H1 (cell line): ENCODE measurements around the gene TNRC6B. TPM values are rescaled to one million over a fixed set of nuclear protein-coding genes. Genes with fewer than 3 reads are reported as not detected.

Experiments
- ATF2 ChIP-seq: IDR thresholded peaks from 2 replicates; pipeline ENCODE4 v1.6.1; 2012; ENCODE audit warnings: low read length, inconsistent platforms
- CHD2 ChIP-seq: IDR thresholded peaks from 2 replicates; pipeline ENCODE4 v1.6.1; 2012; ENCODE audit warnings: low read length, improper control_type of control experiment
- EZH2 ChIP-seq: fragments of 200-600 bp; sonication (generic); IDR thresholded peaks from 2 replicates; pipeline ENCODE4 v1.7.1; 2012; ENCODE audit warnings: low read depth, mild to moderate bottlenecking, moderate library complexity, low read length, inconsistent platforms; ENCODE audit not compliant: severe bottlenecking
- GTF2F1 ChIP-seq: IDR thresholded peaks from 2 replicates; pipeline ENCODE4 v1.6.1; 2012; ENCODE audit warnings: low read depth, low read length, improper control_type of control experiment, borderline replicate concordance
- KDM4A ChIP-seq: IDR thresholded peaks from one replicate; pipeline ENCODE4 v1.7.1; 2012; ENCODE audit warnings: low read depth, mild to moderate bottlenecking, moderate library complexity, low read length, inconsistent platforms; ENCODE audit not compliant: severe bottlenecking
- SRF ChIP-seq: IDR thresholded peaks from 2 replicates; pipeline ENCODE4 v1.6.1; 2011; ENCODE audit warnings: mild to moderate bottlenecking, low read depth, low read length, moderate library complexity
- USF2 ChIP-seq: IDR thresholded peaks from 2 replicates; pipeline ENCODE4 v1.6.1; 2011; ENCODE audit warnings: low read length, improper control_type of control experiment
- polyA plus RNA-seq, 7 experiments: library from polyadenylated mRNA; depleted of rRNA in 3 of 7; stranded (reverse) in 5 of 7; unstranded in 2 of 7; fragments of >200 nt in 5 of 7; fragments of 200-250 nt in 2 of 7; gene quantifications; 1 replicate in 5 of 7; 2 replicates in 1 of 7; 4 replicates in 1 of 7; pipeline versions ENCODE4 v1.2.1 to v1.2.3, GENCODE V29; 2011 to 2013; ENCODE audit warnings: missing spikeins in 2 of 7, mixed read lengths in 2 of 7
- total RNA-seq: library from RNA; stranded (reverse); fragmentation: NEBNext Ultra II Directional; extraction: Animal tissue kit (Norgen Biotek cat#: 25700); gene quantifications from 2 replicates; pipeline ENCODE4 v1.2.1, GENCODE V29; 2021

TNRC6B gene
- total and polyA plus RNA-seq, 2 of the 8 experiments (the other 6 are each of a cell fraction or from before 2014, with no cell fraction given), result 12.5 to 48.9 TPM

GRCh38 chr22:40332319-40332781 is 154.6 kb downstream of the TNRC6B start (continued):
- TF ChIP-seq EZH2, result no peak
- no peak for TF ChIP-seq CHD2
- TF ChIP-seq KDM4A, result no peak
- TF ChIP-seq USF2, result no peak
- no peak for TF ChIP-seq SRF
- TF ChIP-seq ATF2, result no peak
- TF ChIP-seq GTF2F1, result no peak
